ACHN (cell line): Measurements from ENCODE around the gene ATXN7L1.
A peak's percentile ranks its signal among the peaks of the same experiment; 100 is the strongest.
"Not testable (repeated sequence)": the region's sequence is repeated elsewhere in the genome, so short reads cannot be mapped to it uniquely, and the experiment has no call there.

Source experiments
- DNase-seq: peaks from one replicate; pipeline ENCODE4 v3.0.0-alpha.2; 2015
- in situ Hi-C: cut with HindIII; loops from 2 replicates; pipeline ENCODE4 v1.10.0; 2017; ENCODE audit warnings: low sequenced_read_pairs, low pct_ligation_motif_present, low pct_unique_long_range_greater_than_20kb

Gene ATXN7L1

DNA sequence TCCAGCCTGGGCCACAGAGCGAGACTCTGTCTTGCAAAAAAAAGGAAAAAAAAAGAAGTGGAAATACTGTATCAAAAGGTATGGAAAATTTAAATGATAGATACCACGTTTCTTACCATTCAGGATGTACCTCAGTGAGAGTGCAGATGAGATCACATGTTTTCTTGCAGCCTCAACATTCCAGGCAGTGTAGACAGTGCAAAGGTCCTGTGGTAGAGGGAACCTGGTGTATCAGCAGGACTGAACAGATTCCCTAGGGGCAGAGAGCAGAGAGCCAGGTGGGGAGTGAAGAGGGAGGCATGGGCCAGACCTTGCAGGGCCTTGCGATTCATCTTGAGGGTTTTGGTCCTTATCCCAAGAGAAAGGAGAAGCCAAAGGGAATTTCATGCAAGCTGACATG is 17.7 kb upstream of the ATXN7L1 start:
- in situ Hi-C loops = no loop called here
- no peak for DNase-seq

DNA sequence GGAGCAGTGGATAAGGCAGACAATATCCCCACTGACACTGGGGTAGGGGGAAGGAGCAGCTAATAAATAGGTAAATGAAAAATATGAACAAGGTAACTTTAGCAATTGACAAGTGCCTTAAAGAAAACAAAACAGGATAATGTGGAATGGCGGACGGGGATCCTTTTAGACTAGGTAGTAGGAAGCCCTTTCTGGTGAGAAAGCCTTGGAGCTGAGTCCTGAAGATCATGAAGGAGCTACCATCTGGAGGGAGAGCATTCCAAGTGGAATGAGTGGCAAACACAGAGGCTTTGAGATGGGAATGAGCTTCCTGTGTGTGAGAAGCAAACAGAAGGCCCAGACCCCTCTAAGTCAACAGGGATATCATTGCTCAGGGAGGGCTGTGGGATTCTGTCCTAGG is 16.0 kb upstream of the ATXN7L1 start:
- in situ Hi-C loops = no loop called here
- DNase-seq = no peak

DNA sequence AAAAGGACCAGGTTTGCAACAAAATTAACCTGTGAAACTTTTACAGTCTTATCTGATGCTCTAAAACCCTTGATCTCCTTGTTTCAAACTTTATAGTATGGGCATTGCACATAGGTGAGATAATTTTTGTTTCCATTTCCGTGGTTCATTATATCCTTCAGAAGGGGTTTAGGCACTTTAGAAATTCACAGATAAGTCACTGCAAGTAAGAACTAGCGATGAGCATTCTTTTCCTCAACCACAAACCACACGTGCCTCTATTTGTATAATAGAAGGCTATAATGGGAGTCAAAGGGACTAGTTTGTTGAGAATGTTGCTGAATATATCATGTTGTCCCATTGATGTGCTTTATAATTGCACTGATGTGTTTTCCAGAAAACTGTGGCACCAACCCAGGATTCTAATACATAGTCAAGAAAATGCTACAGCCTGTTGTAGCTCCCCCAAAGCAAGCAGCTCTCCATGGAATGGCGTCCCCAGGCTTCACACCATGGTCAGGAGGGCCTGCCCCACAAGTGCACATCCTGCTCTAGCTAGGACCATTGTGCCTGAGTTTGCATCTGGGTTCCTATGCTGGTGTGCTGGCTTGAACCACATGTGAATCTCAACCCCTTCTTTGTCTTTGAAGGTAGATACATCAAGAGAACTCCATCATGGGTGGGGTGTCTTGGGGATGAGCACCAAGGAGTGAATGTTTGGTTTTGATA is 14.0 kb upstream of the ATXN7L1 start:
- no peak for DNase-seq
- in situ Hi-C loops = no loop called here

DNA sequence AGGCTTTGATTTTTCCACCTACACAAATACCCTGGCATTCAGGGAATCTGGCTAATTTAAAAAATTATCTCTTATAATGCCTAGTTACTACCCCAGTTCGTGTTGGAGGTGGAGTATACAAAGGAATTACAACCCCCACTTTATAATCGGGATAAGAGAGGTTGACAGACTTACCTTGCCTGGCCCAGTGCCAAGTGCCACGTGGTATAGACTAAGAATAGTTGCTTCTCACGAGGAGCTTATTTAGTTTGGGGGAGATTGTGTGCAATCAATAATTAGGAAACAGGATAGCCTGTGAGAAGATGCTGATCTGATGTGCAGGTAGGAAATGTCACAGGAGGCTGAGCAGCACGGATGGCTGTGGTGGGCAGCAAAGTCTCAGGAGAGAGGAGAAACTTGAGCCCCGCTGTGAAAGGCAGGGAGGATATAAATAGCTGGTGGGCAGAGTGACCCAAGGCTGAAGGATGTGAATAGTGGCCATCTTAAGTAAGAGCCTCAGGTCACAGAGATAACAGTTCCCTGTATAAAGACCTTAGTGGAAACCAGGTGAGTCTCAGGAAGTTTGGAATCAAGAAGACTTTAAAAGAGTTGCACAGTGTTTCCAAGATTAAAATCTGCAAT is 11.3 kb upstream of the ATXN7L1 start:
- DNase-seq = no peak
- in situ Hi-C loops = no loop called here

- no peak for DNase-seq
- in situ Hi-C loops = no loop called here
Measured at GRCh38 chr7:105886776-105887175, 10.4 kb upstream of the ATXN7L1 start.

GRCh38 chr7:105885387-105886111 is 9.2 kb upstream of the ATXN7L1 start:
- in situ Hi-C loops = no loop called here
- DNase-seq = no peak

DNA sequence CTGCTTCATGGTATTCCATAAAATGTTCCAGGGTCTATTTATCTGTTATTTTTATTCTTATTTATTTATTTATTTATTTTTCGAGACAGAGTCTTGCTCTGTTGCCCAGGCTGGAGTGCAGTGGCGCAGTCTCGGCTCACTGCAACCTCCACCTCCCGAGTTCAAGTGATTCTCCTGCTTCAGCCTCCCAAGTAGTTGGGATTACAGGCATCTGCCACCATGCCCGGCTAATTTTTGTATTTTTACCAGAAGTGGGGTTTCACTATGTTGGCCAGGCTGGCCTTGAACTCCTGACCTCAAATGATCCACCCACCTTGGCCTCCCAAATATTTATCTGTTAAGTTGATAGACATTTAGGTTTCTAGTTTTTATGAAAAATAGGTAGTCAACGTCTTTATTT is 6.8 kb upstream of the ATXN7L1 start:
- DNase-seq, in situ Hi-C loops: not testable (repeated sequence)

- DNase-seq = no peak
- in situ Hi-C loops = no loop called here
Measured at GRCh38 chr7:105881439-105881838, 5.0 kb upstream of the ATXN7L1 start.

DNA sequence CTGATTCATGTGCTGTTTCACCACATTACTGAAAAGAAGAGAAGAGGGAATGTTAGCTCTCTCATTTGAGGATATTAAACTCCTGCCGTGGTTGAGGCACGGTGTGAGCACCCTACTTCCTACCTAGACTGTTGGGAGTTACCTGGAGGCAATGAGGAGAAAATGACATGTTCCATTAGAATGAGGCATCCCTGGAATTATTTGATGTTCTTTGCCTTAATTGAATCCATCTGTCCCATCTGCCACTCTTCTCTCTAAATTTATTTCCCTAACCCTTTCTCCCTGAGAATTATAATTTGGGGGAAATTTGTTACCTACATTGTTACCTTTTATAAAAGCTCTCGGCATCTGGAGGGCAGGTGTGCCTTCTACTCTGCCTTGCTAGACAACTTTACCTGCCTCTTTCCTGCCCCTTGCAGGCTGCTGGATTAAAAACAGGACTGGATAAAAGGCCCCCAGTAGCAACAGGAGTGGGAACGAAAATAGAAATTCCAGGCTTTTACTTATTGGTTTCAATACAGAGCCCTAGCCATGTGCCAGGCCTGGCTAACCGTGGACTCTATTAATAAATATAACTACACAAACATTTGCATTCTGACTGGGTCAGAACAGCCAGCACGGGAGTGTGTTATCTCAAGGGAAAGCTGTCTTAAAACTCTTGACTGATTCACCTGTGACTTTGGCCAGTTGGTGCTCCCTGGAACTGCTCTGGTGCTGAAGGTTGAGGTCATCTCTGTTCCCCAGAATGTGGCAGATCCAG is 4.4 kb upstream of the ATXN7L1 start:
- in situ Hi-C loops = no loop called here
- no peak for DNase-seq

DNA sequence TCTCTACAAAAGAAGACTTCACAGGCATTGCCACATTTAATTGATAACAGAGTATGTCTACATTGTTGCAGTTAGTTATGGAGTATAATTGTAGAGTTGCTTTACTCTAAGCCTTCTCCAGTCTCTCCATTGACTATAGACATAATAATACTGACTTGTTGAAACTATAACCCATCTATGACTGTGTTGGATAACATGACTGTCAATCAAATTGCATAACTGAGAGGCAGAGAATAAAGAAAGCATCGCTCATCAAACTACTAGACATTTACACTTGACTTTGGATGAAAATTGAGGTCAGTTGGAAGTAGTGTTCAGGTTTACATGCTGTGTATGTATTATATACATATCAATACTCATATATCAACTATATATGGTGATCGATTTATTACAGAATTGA is 3.4 kb upstream of the ATXN7L1 start:
- in situ Hi-C loops = no loop called here
- DNase-seq = no peak

DNA sequence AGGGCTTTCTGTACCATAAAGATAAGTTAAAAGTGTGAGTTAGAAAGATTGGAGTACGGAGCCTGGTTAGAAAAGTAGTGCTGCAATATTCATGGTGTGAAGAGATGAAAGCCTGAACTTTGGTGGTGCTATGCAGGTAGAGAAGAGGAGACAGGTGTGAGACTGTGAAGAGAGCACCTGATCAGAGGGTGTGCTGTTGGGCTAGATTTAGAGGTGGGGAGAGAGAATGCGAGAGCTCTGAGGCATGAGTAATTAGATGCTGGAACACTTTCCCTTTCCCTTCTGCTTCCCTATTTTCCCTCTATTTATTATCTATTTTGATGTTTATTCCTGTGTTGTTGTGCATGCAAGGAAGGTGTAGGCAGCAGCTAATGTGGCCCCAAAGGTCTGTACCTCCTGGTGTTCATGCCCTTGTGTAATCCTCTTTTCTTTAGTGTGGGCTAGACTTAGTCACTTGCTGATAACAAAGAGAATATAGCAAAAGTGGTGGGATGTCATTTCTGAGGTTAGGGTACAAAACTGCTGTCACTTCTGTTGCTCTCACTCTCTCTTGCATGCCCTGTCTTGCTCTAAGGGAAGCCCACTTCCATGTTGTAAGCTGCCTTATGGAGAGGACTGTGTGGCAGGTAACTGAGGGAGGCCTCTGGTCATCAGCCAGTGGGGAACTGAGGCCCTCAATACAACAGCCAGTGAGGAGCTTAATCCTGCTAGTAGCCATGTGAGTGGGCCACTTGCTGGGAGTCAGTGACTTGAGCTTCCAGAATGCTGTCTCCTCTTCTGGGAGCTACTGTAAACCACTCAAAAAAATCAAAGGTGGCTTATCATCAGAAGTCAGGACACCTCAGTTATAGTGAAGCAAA is 2.6 kb upstream of the ATXN7L1 start:
- in situ Hi-C loops = no loop called here
- no peak for DNase-seq

DNA sequence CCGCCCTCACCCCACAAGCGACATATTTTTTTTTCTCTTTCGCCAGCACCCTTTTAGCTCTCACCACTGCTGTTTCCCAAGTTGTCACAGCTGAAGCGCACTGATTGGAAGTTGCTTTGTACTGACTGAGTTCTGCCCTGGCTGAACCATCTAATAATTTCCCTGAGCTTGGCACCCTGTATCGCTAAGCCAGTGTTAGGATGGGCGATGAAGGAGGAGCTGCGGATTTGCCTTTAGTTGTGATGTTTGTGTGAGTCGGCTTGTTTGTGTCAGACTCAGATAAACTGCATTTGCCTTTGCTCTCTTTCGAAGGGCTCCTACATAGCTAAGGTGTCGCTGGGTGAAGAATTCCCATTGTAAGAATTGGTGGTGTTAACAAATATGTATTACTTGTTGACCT is 1.3 kb upstream of the ATXN7L1 start:
- in situ Hi-C loops = no loop called here
- no peak for DNase-seq

GRCh38 chr7:105876964-105877601 is 684 bp upstream of the ATXN7L1 start:
- DNase-seq = peak; percentile 87
- in situ Hi-C loops = no loop called here

- in situ Hi-C loops = no loop called here
- no peak for DNase-seq
Measured at GRCh38 chr7:105875505-105875904, 894 bp downstream of the ATXN7L1 start.

- DNase-seq = no peak
Measured at GRCh38 chr7:105874055-105874454, 2.3 kb downstream of the ATXN7L1 start.

GRCh38 chr7:105872491-105872890 is 3.9 kb downstream of the ATXN7L1 start:
- no peak for DNase-seq
- in situ Hi-C loops = no loop called here

More at GRCh38 chr7:105874055-105874454, 2.3 kb downstream of the ATXN7L1 start:
- in situ Hi-C loops = no loop called here

GRCh38 chr7:105871142-105871541 is 5.3 kb downstream of the ATXN7L1 start:
- in situ Hi-C loops = no loop called here
- no peak for DNase-seq
